ENCODE data around the gene B3GALT4. TPM values are rescaled to one million over a fixed set of nuclear protein-coding genes. Genes with fewer than 3 reads are reported as not detected.
"Not testable (repeated sequence)": the region's sequence is repeated elsewhere in the genome, so short reads cannot be mapped to it uniquely, and the experiment has no call there.

Gene B3GALT4
- total and polyA plus RNA-seq, 2 experiments from 2014 or later: 11.0 to 15.5 TPM

DNA sequence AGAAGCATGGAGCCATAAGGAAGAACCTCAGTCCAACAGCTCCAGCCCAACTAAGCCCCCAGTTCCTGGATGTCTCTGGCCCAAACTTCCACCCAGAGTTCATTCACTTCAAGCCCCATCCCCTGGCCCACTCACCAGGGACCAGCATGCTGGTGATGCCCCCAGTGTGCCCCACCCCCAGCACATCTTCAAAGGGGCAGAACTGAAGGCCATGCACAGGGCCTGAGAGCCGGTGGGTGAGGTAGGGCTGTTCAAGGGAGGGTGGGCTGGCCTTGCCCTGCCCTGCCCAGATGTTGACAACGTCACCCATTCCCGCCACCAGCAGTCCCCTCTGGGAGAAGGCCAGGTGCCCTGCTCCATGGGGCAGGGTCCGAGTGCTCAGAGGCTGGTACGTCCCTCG, 3.6 kb downstream of the B3GALT4 start:
- H3K4me3 ChIP-seq: no peak overlapping the region
- TF ChIP-seq CTCF (IDR thresholded peaks at IDR 0.05; ENCODE audit: low read depth, low read length): no peak
- no peak for DNase-seq (ENCODE audit: low read depth in 1 of 2, low spot score in 1 of 2)
- no peaks in the 10 kb centered on the region for H3K9me3 ChIP-seq (ENCODE audit: low read depth)
- H3K27me3 ChIP-seq: no peaks in the 10 kb centered on the region
- peaks cover 16% of the 10 kb centered on the region for H3K36me3 ChIP-seq
- H3K27ac ChIP-seq: peak overlapping the region; percentile 50
- no peaks in the 10 kb centered on the region for H3K4me1 ChIP-seq (ENCODE audit: low read depth)

GRCh38 chr6:33285214-33285613, 8.3 kb downstream of the B3GALT4 start:
- peaks cover 17% of the 10 kb centered on the region for H3K36me3 ChIP-seq
- H3K4me3 ChIP-seq; H3K4me1 ChIP-seq (ENCODE audit: low read depth); DNase-seq (ENCODE audit: low read depth in 1 of 2, low spot score in 1 of 2); H3K27me3 ChIP-seq; H3K27ac ChIP-seq; H3K9me3 ChIP-seq (ENCODE audit: low read depth): not testable (repeated sequence)

DNA sequence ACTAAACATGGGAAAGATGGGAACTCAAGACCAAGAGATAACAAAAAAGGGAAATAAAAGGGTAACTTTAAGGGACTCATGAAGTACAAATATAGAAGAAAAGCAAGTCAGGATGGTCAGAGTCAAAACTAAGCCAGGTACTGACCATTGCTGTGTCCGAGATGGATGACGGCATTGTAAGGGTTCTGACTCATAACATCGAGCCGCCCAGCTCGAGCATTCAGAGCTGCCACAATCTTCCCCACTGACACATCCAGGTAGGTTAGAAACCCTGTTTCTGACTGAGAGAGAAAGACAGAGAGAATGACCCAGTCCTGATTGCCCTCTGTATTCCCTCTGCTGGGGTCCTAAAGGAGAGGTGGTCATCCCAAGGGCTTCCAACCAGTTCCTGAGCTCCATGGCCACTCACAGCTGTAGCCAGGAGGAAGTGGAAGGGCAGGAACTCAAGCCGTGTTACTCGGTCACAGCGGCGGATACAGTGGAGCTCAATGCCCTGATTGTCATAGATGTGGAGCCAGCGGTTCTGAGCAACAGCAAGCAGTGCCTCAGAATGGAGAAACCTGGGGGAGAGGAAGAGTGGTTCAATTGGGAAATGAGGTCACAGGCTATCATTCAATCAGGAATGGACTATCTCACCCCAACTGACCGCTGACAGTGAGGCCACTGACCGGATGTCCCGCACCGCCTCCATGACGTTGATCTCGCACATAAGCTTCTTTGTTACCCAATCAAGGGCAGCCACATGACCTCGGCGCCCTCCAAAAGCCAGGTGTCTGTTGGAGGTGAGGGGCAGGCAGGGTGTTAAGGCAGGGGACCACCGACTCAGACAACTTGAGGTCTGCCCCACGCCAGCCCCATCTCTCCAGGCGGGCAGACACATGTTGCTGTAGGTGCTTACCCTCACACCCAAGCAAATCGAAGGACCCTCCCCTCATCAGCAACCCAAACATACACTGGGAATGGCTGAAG, 10.3 kb downstream of the B3GALT4 start:
- Histone ChIP-seq H3K4me3 (no peak overlapping the region), H3K36me3 (peaks cover 24% of the 10 kb centered on the region), H3K27ac (no peak overlapping the region), H3K9me3 (ENCODE audit: low read depth) (no peaks in the 10 kb centered on the region), H3K4me1 (ENCODE audit: low read depth) (peaks cover 4% of the 10 kb centered on the region), H3K27me3 (no peaks in the 10 kb centered on the region)
- TF ChIP-seq CTCF (IDR thresholded peaks at IDR 0.05; ENCODE audit: low read depth, low read length): no peak
- DNase-seq (ENCODE audit: low read depth in 1 of 2, low spot score in 1 of 2): no peak

- Histone ChIP-seq H3K36me3 (peaks cover 24% of the 10 kb centered on the region), H3K9me3 (ENCODE audit: low read depth) (no peaks in the 10 kb centered on the region), H3K27me3 (no peaks in the 10 kb centered on the region), H3K4me1 (ENCODE audit: low read depth) (peaks cover 4% of the 10 kb centered on the region), H3K4me3 (peak overlapping the region; percentile 74), H3K27ac (no peak overlapping the region)
- DNase-seq (ENCODE audit: low read depth in 1 of 2, low spot score in 1 of 2): no peak
- no peak for TF ChIP-seq CTCF (IDR thresholded peaks at IDR 0.05; ENCODE audit: low read depth, low read length)
Observed at GRCh38 chr6:33288141-33288920, 11.4 kb downstream of the B3GALT4 start.

GRCh38 chr6:33288921-33289783, 12.2 kb downstream of the B3GALT4 start, which contains the start of the genes PFDN6 and WDR46:
TSS of gene PFDN6 (plus strand) at chr6:33289601. CDS start at chr6:33289857, 256 bp downstream.
TSS of gene WDR46 (minus strand) at chr6:33289239. CDS start at chr6:33289170, 69 bp downstream.
- H3K27me3 ChIP-seq: no peaks in the 10 kb centered on the region
- peaks cover 24% of the 10 kb centered on the region for H3K36me3 ChIP-seq
- no peak for TF ChIP-seq CTCF (IDR thresholded peaks at IDR 0.05; ENCODE audit: low read depth, low read length)
- peak within 1 kb of the TSS; percentile 74 for H3K4me3 ChIP-seq
- H3K9me3 ChIP-seq (ENCODE audit: low read depth): no peaks in the 10 kb centered on the region
- DNase-seq (ENCODE audit: low read depth in 1 of 2, low spot score in 1 of 2): peak; percentile 89 to 90
- H3K27ac ChIP-seq: peak within 1 kb of the TSS; percentile 22
- peaks cover 4% of the 10 kb centered on the region for H3K4me1 ChIP-seq (ENCODE audit: low read depth)

All from cardiac muscle cell (in vitro differentiated cells and primary cell).